Stomach (tissue), 9 donors: ENCODE measurements around the gene TPCN2. TPM values are rescaled to one million over a fixed set of nuclear protein-coding genes. Genes with fewer than 3 reads are reported as not detected.

Source experiments
- DNase-seq, 2 donors: peaks; one replicate each; pipeline versions ENCODE4 v3.0.0 to v3.0.0-alpha.2; 2013 to 2019
- H3K27ac ChIP-seq, 5 donors: fragments of 200-600 bp in 4 of 5; sonication (generic) in 4 of 5; one replicate each; pipeline ENCODE4 v1.5.1; 2013 to 2019; ENCODE audit warnings: mild to moderate bottlenecking in 1 of 5, moderate library complexity in 1 of 5
- H3K27me3 ChIP-seq, 3 donors: fragments of 200-600 bp; sonication (generic); one replicate each; pipeline ENCODE4 v1.5.1; 2017 to 2019; ENCODE audit warnings: mixed run types in 1 of 3
- H3K36me3 ChIP-seq, 4 donors: fragments of 200-600 bp; sonication (generic); 1 replicate in 3 of 4; 2 replicates in 1 of 4; pipeline ENCODE4 v1.5.1; 2016 to 2019
- H3K4me1 ChIP-seq, 4 donors: fragments of 200-600 bp; sonication (generic); one replicate each; pipeline ENCODE4 v1.5.1; 2016 to 2019
- H3K4me3 ChIP-seq, 4 donors: fragments of 200-600 bp; sonication (generic) in 3 of 4; one replicate each; pipeline ENCODE4 v1.5.1; 2016 to 2019; ENCODE audit warnings: mild to moderate bottlenecking in 1 of 4
- H3K9me3 ChIP-seq, 4 donors: fragments of 200-600 bp; sonication (generic); one replicate each; pipeline ENCODE4 v1.5.1; 2016 to 2019
- EP300 ChIP-seq: sonication (generic); formaldehyde crosslinking; IDR thresholded peaks from one replicate; pipeline ENCODE4 v1.6.1; 2017; ENCODE audit warnings: antibody characterized with exemption
- POLR2A ChIP-seq, 4 donors: fragments of 450-650 bp; IDR thresholded peaks; one replicate each; pipeline ENCODE4 v1.6.1; 2016; ENCODE audit warnings: antibody characterized with exemption in 4 of 4, control low read depth in 2 of 4, mild to moderate bottlenecking in 1 of 4, moderate library complexity in 1 of 4
- POLR2AphosphoS5 ChIP-seq, 3 donors: sonication (generic); formaldehyde crosslinking; IDR thresholded peaks; one replicate each; pipeline ENCODE4 v1.6.1; 2016; ENCODE audit warnings: antibody characterized with exemption in 3 of 3
- WGBS, 5 donors: extraction: QIAGEN DNeasy Blood & Tissue Kit in 3 of 5; methylation state at CpG; one replicate each; pipeline versions ENCODE4 v1.1.5 to v1.1.7; 2013 to 2018; 5-methylcytosine and 5-hydroxymethylcytosine counted together
- intact Hi-C: fragments of 100-400 bp; cut with DNase I; formaldehyde crosslinking; loops from one replicate; pipeline ENCODE4 v1.15.1; 2023; ENCODE audit warnings: low total_unique reads
- polyA plus RNA-seq, 3 donors: library from polyadenylated mRNA; stranded (reverse); fragments of 200-250 nt; gene quantifications; one replicate each; pipeline ENCODE4 v1.2.3, GENCODE V29; 2013
- total RNA-seq, 5 donors: library from RNA; depleted of rRNA; stranded (reverse); fragments of >200 nt; gene quantifications; one replicate each; pipeline versions ENCODE4 v1.1.0 to v1.2.3, GENCODE V29; 2014 to 2016
- TF ChIP-seq, protein P1 (sequence below), 7 experiments: fragments of 450-650 bp in 4 of 7; fragments of 200-600 bp in 3 of 7; sonication (generic) in 3 of 7; IDR thresholded peaks; one replicate each; pipeline ENCODE4 v1.5.1; 2016 to 2019; ENCODE audit warnings: antibody characterized with exemption in 7 of 7, control low read depth in 2 of 7, mild to moderate bottlenecking in 1 of 7
- donor health status: healthy with polysubstance abuse.
- donor health status: Bipolar disorder and iron deficiency.
- donor health status: healthy.

Gene TPCN2
- total and polyA plus RNA-seq, 8 donors: 6.4 to 66.1 (median 27.2) TPM

DNA sequence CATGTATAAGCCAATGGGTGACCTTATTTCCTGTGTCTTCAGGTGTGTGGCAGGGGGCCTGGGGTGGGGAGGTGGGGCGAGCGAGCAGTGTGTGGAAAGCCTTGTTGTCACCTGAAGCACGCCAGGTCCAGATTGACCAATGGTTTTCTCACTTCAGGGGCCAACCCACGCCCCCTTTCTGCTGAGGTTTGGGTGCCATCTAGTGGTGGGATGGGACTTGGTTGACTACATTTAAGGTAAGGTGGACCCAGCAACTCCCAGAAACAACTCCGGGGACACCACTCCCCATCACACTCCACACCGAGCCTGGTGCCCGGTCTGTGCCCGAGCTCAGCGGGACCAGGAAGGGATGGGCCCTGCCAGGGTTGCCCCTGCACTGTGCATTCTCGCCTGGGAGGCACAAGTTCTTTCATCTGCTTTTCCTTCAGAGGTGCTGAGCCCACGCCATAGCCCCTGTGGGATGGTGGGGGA is 40.0 kb downstream of the TPCN2 start:
- H3K4me1 ChIP-seq: peaks cover 6 to 33% (median 18%) of the 10 kb centered on the region in 4 donors
- WGBS, 5 donors: 23 to 32% (median 29%) methylated on average over 11 of the region's 11 CpGs
- intact Hi-C loops: loop anchor here (10.0 kb wide), 1 partner anchor 184 kb away; the partner anchor contains the start of genes IGHMBP2 and MRPL21
- peaks cover 9 to 88% (median 86%) of the 10 kb centered on the region in 4 donors for H3K36me3 ChIP-seq
- no peak overlapping the region for H3K4me3 ChIP-seq
- TF ChIP-seq, protein P1, sequence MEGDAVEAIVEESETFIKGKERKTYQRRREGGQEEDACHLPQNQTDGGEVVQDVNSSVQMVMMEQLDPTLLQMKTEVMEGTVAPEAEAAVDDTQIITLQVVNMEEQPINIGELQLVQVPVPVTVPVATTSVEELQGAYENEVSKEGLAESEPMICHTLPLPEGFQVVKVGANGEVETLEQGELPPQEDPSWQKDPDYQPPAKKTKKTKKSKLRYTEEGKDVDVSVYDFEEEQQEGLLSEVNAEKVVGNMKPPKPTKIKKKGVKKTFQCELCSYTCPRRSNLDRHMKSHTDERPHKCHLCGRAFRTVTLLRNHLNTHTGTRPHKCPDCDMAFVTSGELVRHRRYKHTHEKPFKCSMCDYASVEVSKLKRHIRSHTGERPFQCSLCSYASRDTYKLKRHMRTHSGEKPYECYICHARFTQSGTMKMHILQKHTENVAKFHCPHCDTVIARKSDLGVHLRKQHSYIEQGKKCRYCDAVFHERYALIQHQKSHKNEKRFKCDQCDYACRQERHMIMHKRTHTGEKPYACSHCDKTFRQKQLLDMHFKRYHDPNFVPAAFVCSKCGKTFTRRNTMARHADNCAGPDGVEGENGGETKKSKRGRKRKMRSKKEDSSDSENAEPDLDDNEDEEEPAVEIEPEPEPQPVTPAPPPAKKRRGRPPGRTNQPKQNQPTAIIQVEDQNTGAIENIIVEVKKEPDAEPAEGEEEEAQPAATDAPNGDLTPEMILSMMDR (IDR thresholded peaks at IDR 0.05): peak in 5 of 7 experiments; percentile 36 to 66 (median 59)
- no peak for TF ChIP-seq POLR2A (IDR thresholded peaks at IDR 0.05)
- TF ChIP-seq POLR2AphosphoS5 (IDR thresholded peaks at IDR 0.05): peak in 1 of 3 donors; percentile 56
- H3K27ac ChIP-seq: peak overlapping the region in 3 of 5 donors; percentile 15 to 83 (median 25)
- no peaks in the 10 kb centered on the region for H3K9me3 ChIP-seq
- no peaks in the 10 kb centered on the region for H3K27me3 ChIP-seq
- peak; percentile 77 to 93 for DNase-seq

DNA sequence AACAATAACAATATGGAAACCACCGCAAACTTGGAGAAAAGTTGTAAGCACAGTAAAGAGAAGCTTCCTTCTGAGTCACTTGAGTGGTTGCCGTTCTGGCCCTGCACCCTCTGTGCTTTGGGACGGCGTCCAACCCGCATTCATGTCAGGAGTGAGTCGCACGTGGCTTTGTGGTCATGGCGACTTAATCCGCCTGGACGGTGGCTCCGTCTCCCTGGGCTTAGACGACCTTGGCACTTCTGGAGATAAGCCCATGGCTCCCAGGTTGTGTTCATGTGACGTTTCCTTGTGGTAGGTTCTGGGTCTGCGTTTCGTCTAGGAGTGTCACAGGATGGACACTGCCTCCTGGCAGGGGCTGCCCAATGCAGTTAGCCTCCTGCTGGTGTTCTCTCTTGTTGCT is 40.5 kb downstream of the TPCN2 start:
- Histone ChIP-seq H3K9me3 (no peaks in the 10 kb centered on the region), H3K27ac (peak overlapping the region in 3 of 5 donors; percentile 15 to 83 (median 25)), H3K36me3 (peaks cover 9 to 83% (median 81%) of the 10 kb centered on the region in 4 donors), H3K4me1 (peaks cover 9 to 37% (median 20%) of the 10 kb centered on the region in 4 donors), H3K27me3 (no peaks in the 10 kb centered on the region), H3K4me3 (no peak overlapping the region)
- peak in 1 of 2 donors; percentile 63 for DNase-seq
- WGBS, 5 donors: 25 to 49% (median 38%) methylated on average over 15 of the region's 15 CpGs
- TF ChIP-seq POLR2AphosphoS5 (IDR thresholded peaks at IDR 0.05) (peak in 2 of 3 donors; percentile 61 to 86), POLR2A (IDR thresholded peaks at IDR 0.05) (no peak)
- intact Hi-C loops: loop anchor here (10.0 kb wide), 1 partner anchor 184 kb away; the partner anchor contains the start of genes IGHMBP2 and MRPL21

- intact Hi-C loops: no loop called here
- DNase-seq: no peak
- H3K36me3 ChIP-seq: peaks cover 0 to 60% (median 59%) of the 10 kb centered on the region in 4 donors
- no peaks in the 10 kb centered on the region for H3K9me3 ChIP-seq
- H3K4me1 ChIP-seq: peaks cover 9 to 30% (median 16%) of the 10 kb centered on the region in 4 donors
- TF ChIP-seq, protein P1 (IDR thresholded peaks at IDR 0.05): no peak
- TF ChIP-seq POLR2AphosphoS5 (IDR thresholded peaks at IDR 0.05) (no peak), POLR2A (IDR thresholded peaks at IDR 0.05) (no peak), EP300 (no peak)
- H3K4me3 ChIP-seq: no peak overlapping the region
- 92 to 98% (median 97%) methylated on average over 6 of the region's 6 CpGs for WGBS, 5 donors
- H3K27me3 ChIP-seq: no peaks in the 10 kb centered on the region
- no peak overlapping the region for H3K27ac ChIP-seq
Observed at GRCh38 chr11:69091638-69092165, 43.0 kb downstream of the TPCN2 start.

GRCh38 chr11:69092263-69092662 is 43.5 kb downstream of the TPCN2 start:
- H3K36me3 ChIP-seq: peaks cover 0 to 57% (median 54%) of the 10 kb centered on the region in 4 donors

More at GRCh38 chr11:69092263-69092662, 43.5 kb downstream of the TPCN2 start:
- DNase-seq: no peak
- Histone ChIP-seq H3K9me3 (no peaks in the 10 kb centered on the region), H3K4me1 (peaks cover 9 to 30% (median 16%) of the 10 kb centered on the region in 4 donors), H3K27me3 (no peaks in the 10 kb centered on the region), H3K27ac (no peak overlapping the region), H3K4me3 (no peak overlapping the region)
- TF ChIP-seq, protein P1 (IDR thresholded peaks at IDR 0.05): no peak
- TF ChIP-seq POLR2AphosphoS5 (IDR thresholded peaks at IDR 0.05): no peak
- no peak for TF ChIP-seq EP300
- TF ChIP-seq POLR2A (IDR thresholded peaks at IDR 0.05): no peak
- intact Hi-C loops: no loop called here
- WGBS, 5 donors: 93 to 97% (median 95%) methylated on average over 18 of the region's 18 CpGs
